ENCODE results near the gene PTK7. TPM values are rescaled to one million over a fixed set of nuclear protein-coding genes. Genes with fewer than 3 reads are reported as not detected.
"Not testable (repeated sequence)": the region's sequence is repeated elsewhere in the genome, so short reads cannot be mapped to it uniquely, and the experiment has no call there.

Gene PTK7
- 81.3 and 141 TPM in 2 replicates for total RNA-seq

- DNase-seq (ENCODE audit: low read depth) = no peak
These were observed at the start of gene PTK7 for GRCh38 chr6:43075670-43076463. PTK7 (plus strand) TSS chr6:43076314; CDS start chr6:43076489, 175 bp downstream.

GRCh38 chr6:43026365-43026764 is 49.7 kb upstream of the PTK7 start:
- no peak for DNase-seq (ENCODE audit: low read depth)

GRCh38 chr6:43029120-43029519 is 47.0 kb upstream of the PTK7 start:
- no peak for DNase-seq (ENCODE audit: low read depth)

- no peak for DNase-seq (ENCODE audit: low read depth)
These were observed 43.8 kb upstream of the PTK7 start for GRCh38 chr6:43032326-43032725.

- DNase-seq (ENCODE audit: low read depth) = no peak
These were observed 42.5 kb upstream of the PTK7 start for GRCh38 chr6:43033496-43034189.

GRCh38 chr6:43034190-43034525 is 42.0 kb upstream of the PTK7 start:
- no peak for DNase-seq (ENCODE audit: low read depth)

GRCh38 chr6:43035495-43036194 is 40.5 kb upstream of the PTK7 start:
- DNase-seq (ENCODE audit: low read depth) = no peak

- no peak for DNase-seq (ENCODE audit: low read depth)
These were observed 39.4 kb upstream of the PTK7 start for GRCh38 chr6:43036712-43037111.

- DNase-seq (ENCODE audit: low read depth) = no peak
These were observed 38.9 kb upstream of the PTK7 start for GRCh38 chr6:43037197-43037596.

- DNase-seq (ENCODE audit: low read depth) = no peak
These were observed 38.4 kb upstream of the PTK7 start for GRCh38 chr6:43037706-43038105.

- DNase-seq (ENCODE audit: low read depth) = no peak
These were observed 37.4 kb upstream of the PTK7 start for GRCh38 chr6:43038727-43039126.

- DNase-seq (ENCODE audit: low read depth) = no peak
These were observed 35.4 kb upstream of the PTK7 start for GRCh38 chr6:43040542-43041257.

- DNase-seq (ENCODE audit: low read depth) = not testable (repeated sequence)
These were observed 34.6 kb upstream of the PTK7 start for GRCh38 chr6:43041475-43041874.

- DNase-seq (ENCODE audit: low read depth) = no peak
These were observed 32.8 kb upstream of the PTK7 start for GRCh38 chr6:43043310-43043709.

- DNase-seq (ENCODE audit: low read depth) = no peak
These were observed 30.7 kb upstream of the PTK7 start for GRCh38 chr6:43045371-43045930.

- no peak for DNase-seq (ENCODE audit: low read depth)
These were observed 28.1 kb upstream of the PTK7 start for GRCh38 chr6:43047998-43048397.

GRCh38 chr6:43050981-43051380 is 25.1 kb upstream of the PTK7 start:
- no peak for DNase-seq (ENCODE audit: low read depth)

GRCh38 chr6:43052225-43052841 is 23.8 kb upstream of the PTK7 start:
- DNase-seq (ENCODE audit: low read depth) = no peak

- no peak for DNase-seq (ENCODE audit: low read depth)
These were observed 23.1 kb upstream of the PTK7 start for GRCh38 chr6:43052842-43053544.

GRCh38 chr6:43053545-43054205 is 22.4 kb upstream of the PTK7 start, which contains the start of gene CUL7:
CUL7 (minus strand) TSS chr6:43053851; CDS start chr6:43052788, 1,063 bp downstream.
- DNase-seq (ENCODE audit: low read depth) = peak; percentile 87

Measured in renal cortical epithelial cell (primary cell).